ENCODE measurements around the gene DRAM2.

DNA sequence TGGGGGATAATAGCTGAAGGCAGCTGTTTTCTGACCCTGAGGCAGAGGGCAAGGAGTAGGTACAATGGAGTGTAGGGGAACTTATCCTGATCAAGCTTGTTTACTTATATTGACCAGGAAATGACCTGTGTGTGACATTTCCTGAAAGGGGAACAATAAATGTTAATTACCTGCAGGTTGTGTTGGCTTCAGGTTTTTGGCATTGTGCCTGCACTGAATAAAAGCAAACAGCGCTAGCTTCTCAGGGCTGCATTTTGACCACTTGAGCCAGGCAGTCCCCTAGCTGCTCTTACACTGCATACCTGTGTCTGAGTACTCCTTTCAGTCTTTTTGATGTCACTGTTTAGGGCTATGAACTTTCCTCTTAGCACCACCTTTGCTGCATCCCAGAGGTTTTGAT is 40.6 kb downstream of the DRAM2 start:
- no peak for TF ChIP-seq EP300 (IDR thresholded peaks at IDR 0.05)
- no peak for TF ChIP-seq CTCF (IDR thresholded peaks at IDR 0.05)

Data from gastroesophageal sphincter (tissue), 3 donors.